PC-3 (cell line): ENCODE results near the gene TNFRSF4. TPM values are rescaled to one million over a fixed set of nuclear protein-coding genes. Genes with fewer than 3 reads are reported as not detected.

Experiments
- ATAC-seq: fragments of 200-7000 bp; cut with Tn5 transposase; 2 replicates; pipeline ENCODE4 v1.9.1; 2020; ENCODE audit warnings: mild to moderate bottlenecking, moderate library complexity
- BruUV-seq: library from RNA; stranded (reverse); fragments of 400-500 nt; replicated peaks from 2 replicates; lab custom pipeline; 2021; lab: Mats Ljungman, UMichigan
- CTCF ChIA-PET: fragments of 300-600 bp; sonication (Branson Sonifier 250); formaldehyde crosslinking; loops from one replicate; lab custom pipeline; 2022; ENCODE audit warnings: antibody characterized with exemption; lab: Charles Lee
- POLR2A ChIA-PET: fragments of 300-600 bp; sonication (Branson Sonifier 250); formaldehyde crosslinking; loops from one replicate; lab custom pipeline; 2022; ENCODE audit warnings: antibody characterized with exemption; ENCODE audit not compliant: unreplicated experiment; lab: Charles Lee
- DNase-seq: peaks from one replicate; pipeline ENCODE4 v3.0.0-alpha.2; 2015
- H2AFZ ChIP-seq: fragments of 300-600 bp; sonication (generic); 2 replicates; pipeline ENCODE4 v1.6.0; 2016; ENCODE audit warnings: antibody characterized with exemption, low read length
- H3F3A ChIP-seq: fragments of 300-600 bp; sonication (generic); one replicate; pipeline ENCODE4 v1.6.0; 2017; ENCODE audit warnings: antibody characterized with exemption, low read length, control low read depth, mild to moderate bottlenecking; ENCODE audit not compliant: unreplicated experiment
- H3K27ac ChIP-seq: fragments of 300-600 bp; sonication (generic); 2 replicates; pipeline ENCODE4 v1.5.1; 2016; ENCODE audit warnings: mild to moderate bottlenecking, low read length
- H3K27me3 ChIP-seq: fragments of 300-600 bp; sonication (generic); 2 replicates; pipeline ENCODE4 v1.6.1; 2016; ENCODE audit warnings: low read length, mixed read lengths
- H3K36me3 ChIP-seq: fragments of 300-600 bp; sonication (generic); 2 replicates; pipeline ENCODE4 v1.6.1; 2016; ENCODE audit warnings: low read depth, mixed run types, low read length, mixed read lengths
- H3K4me1 ChIP-seq: fragments of 300-600 bp; sonication (generic); 2 replicates; pipeline ENCODE4 v1.5.1; 2016; ENCODE audit warnings: low read length; ENCODE audit not compliant: insufficient read depth
- H3K4me2 ChIP-seq: fragments of 300-600 bp; sonication (generic); 2 replicates; pipeline ENCODE4 v1.6.0; 2016; ENCODE audit warnings: low read length
- H3K4me3 ChIP-seq: fragments of 300-600 bp; sonication (generic); 2 replicates; pipeline ENCODE4 v1.5.1; 2016; ENCODE audit warnings: mild to moderate bottlenecking, low read length, mixed read lengths
- H3K79me2 ChIP-seq: fragments of 300-600 bp; sonication (generic); 2 replicates; pipeline ENCODE4 v1.6.1; 2017; ENCODE audit warnings: low read length, mixed read lengths
- H3K9ac ChIP-seq: fragments of 300-600 bp; sonication (generic); 2 replicates; pipeline ENCODE4 v1.6.0; 2016; ENCODE audit warnings: mild to moderate bottlenecking, low read length
- H3K9me2 ChIP-seq: fragments of 300-600 bp; sonication (generic); replicated peaks from 2 replicates; pipeline ENCODE4 v1.6.1; 2016; ENCODE audit warnings: mixed run types, low read length, mixed read lengths
- H3K9me3 ChIP-seq: fragments of 300-600 bp; sonication (generic); 2 replicates; pipeline ENCODE4 v1.6.1; 2016; ENCODE audit warnings: low read length, mixed read lengths
- H4K20me1 ChIP-seq: fragments of 300-600 bp; sonication (generic); 2 replicates; pipeline ENCODE4 v1.6.1; 2016; ENCODE audit warnings: low read length, mixed read lengths
- EZH2 ChIP-seq: fragments of 300-600 bp; sonication (generic); IDR thresholded peaks from one replicate; pipeline ENCODE4 v1.6.1; 2017; ENCODE audit warnings: antibody characterized with exemption, mild to moderate bottlenecking, low read length; ENCODE audit not compliant: unreplicated experiment
- EZH2phosphoT487 ChIP-seq: fragments of 300-600 bp; sonication (generic); IDR thresholded peaks from 2 replicates; pipeline ENCODE4 v1.6.1; 2018; ENCODE audit warnings: mild to moderate bottlenecking, antibody characterized with exemption, low read length, borderline replicate concordance
- intact Hi-C: fragments of 100-400 bp; cut with micrococcal nuclease; formaldehyde crosslinking; loops from 2 replicates; pipeline ENCODE4 v1.9.0; 2023
- total RNA-seq: library from RNA; depleted of rRNA; stranded (reverse); fragments of >200 nt; gene quantifications from 2 replicates; pipeline ENCODE4 v1.2.3, GENCODE V29; 2014
- TF ChIP-seq, protein P1 (sequence below): fragments of 300-600 bp; sonication (generic); conservative IDR thresholded peaks from 2 replicates; pipeline ENCODE4 v1.5.1; 2017; ENCODE audit warnings: antibody characterized with exemption, low read depth, mild to moderate bottlenecking, low read length

The TNFRSF4 gene
- total RNA-seq, 1 experiment from 2014 or later = 0.11 TPM

DNA sequence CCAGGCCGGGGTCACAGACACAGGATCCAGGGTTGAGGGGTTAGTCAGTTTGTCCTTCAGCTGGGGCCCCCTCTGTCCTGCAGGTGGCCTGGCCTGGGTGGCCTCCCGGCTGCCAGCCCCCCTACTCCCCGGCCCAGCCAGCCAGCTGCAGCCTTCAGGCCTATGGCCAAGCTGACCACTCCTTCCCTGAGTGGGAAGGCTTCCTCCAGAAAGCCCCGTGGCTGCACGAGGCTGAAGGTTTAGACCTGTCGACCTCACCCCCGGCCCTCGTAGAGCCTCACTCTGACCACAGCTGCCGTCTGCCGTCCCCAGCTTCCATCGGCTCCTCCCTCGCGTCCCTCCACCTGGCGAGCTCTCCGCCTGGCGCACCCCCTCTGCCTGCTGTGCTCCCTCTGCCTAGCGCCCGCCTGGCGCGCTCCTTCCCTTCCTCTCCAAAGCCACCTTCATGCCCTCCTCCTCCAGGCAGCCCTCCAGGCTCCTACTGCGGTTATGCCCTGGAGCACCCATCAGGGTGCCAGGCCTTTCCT lies 30.7 kb downstream of the TNFRSF4 start:
- no peak for ATAC-seq
- no peak overlapping the region for H3K4me2 ChIP-seq
- intact Hi-C loops = no loop called here
- POLR2A ChIA-PET = no interaction called here
- H3K36me3 ChIP-seq = no peaks in the 10 kb centered on the region
- BruUV-seq = no TSS peak
- no peaks in the 10 kb centered on the region for H3F3A ChIP-seq
- no peak overlapping the region for H3K27ac ChIP-seq
- no peak overlapping the region for H2AFZ ChIP-seq
- no peaks in the 10 kb centered on the region for H3K79me2 ChIP-seq
- H3K9me2 ChIP-seq = no peaks in the 10 kb centered on the region
- no peak for DNase-seq
- no peak overlapping the region for H3K4me3 ChIP-seq
- CTCF ChIA-PET = no interaction called here
- H3K9me3 ChIP-seq = no peaks in the 10 kb centered on the region
- TF ChIP-seq EZH2 (no peak), EZH2phosphoT487 (no peak)
- TF ChIP-seq, protein P1, sequence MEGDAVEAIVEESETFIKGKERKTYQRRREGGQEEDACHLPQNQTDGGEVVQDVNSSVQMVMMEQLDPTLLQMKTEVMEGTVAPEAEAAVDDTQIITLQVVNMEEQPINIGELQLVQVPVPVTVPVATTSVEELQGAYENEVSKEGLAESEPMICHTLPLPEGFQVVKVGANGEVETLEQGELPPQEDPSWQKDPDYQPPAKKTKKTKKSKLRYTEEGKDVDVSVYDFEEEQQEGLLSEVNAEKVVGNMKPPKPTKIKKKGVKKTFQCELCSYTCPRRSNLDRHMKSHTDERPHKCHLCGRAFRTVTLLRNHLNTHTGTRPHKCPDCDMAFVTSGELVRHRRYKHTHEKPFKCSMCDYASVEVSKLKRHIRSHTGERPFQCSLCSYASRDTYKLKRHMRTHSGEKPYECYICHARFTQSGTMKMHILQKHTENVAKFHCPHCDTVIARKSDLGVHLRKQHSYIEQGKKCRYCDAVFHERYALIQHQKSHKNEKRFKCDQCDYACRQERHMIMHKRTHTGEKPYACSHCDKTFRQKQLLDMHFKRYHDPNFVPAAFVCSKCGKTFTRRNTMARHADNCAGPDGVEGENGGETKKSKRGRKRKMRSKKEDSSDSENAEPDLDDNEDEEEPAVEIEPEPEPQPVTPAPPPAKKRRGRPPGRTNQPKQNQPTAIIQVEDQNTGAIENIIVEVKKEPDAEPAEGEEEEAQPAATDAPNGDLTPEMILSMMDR = no peak
- no peaks in the 10 kb centered on the region for H4K20me1 ChIP-seq
- no peak overlapping the region for H3K9ac ChIP-seq
- no peaks in the 10 kb centered on the region for H3K27me3 ChIP-seq
- H3K4me1 ChIP-seq = no peaks in the 10 kb centered on the region

DNA sequence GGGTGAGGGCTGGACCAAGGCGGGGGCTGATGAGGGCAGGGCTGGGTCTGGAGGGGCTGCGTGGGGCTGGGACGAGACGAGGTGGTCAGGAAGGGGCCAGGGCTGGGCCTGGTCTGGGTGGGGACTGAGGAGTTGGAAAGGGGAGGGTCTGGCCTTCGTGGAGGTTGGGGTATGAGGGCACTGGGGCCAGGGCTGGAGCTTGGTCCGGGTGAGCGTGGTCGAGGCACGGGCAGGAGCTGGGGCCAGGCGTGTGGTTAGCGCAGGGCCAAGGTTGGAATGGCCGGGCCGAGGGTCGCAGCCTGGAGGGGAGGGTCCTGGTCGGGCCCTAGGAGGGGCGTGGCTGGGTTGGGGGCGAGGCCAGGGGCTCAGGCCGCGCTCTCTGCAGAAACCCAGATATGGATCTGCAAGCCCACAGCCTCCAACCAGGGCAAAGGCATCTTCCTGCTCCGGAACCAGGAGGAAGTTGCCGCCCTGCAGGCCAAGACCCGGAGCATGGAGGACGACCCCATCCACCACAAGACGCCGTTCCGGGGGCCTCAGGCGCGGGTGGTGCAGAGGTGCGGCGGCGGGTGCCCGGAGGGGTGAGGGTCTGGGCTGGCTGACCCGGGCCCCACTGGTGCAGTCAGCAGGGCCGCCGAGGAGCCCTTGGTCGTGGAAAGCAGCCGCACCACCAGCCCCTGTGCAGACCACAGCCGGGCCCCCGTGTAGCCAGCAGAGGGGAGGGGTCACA lies 31.3 kb downstream of the TNFRSF4 start:
- TF ChIP-seq EZH2 = no peak
- TF ChIP-seq EZH2phosphoT487 = no peak
- TF ChIP-seq, protein P1 = no peak
- Histone ChIP-seq H3K9me3 (no peaks in the 10 kb centered on the region), H3K9me2 (no peaks in the 10 kb centered on the region), H2AFZ (no peak overlapping the region), H3K27ac (no peak overlapping the region), H3K4me3 (no peak overlapping the region), H3F3A (no peaks in the 10 kb centered on the region), H4K20me1 (no peaks in the 10 kb centered on the region), H3K79me2 (no peaks in the 10 kb centered on the region), H3K4me1 (no peaks in the 10 kb centered on the region), H3K4me2 (no peak overlapping the region), H3K9ac (no peak overlapping the region), H3K36me3 (no peaks in the 10 kb centered on the region), H3K27me3 (no peaks in the 10 kb centered on the region)
- BruUV-seq = no TSS peak
- intact Hi-C loops = no loop called here
- ChIA-PET CTCF (no interaction called here), POLR2A (no interaction called here)
- no peak for DNase-seq
- ATAC-seq = no peak

DNA sequence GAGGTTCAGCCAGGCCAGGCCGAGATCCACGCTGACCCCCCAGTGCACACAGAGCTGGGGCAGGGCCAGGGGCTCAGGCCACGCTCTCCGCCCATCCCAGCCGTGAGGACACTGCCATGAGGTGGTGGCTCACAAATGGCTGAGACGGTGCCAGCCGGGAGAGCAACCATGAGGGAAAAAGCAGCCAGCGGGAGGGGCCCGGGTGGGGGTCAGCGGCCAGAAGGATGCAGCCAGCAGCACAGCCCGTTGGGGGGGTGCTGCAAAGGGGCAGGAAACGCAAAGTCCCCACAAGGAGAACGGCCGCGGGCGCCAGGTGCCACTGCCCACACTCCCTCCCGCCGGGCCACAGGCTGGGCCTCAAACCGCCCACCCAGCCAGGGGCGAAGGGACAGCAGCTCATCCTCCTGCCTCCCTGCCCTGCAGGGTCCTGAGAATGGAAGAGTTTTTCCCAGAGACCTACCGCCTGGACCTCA lies 32.0 kb downstream of the TNFRSF4 start:
- H3K27me3 ChIP-seq = no peaks in the 10 kb centered on the region
- no peaks in the 10 kb centered on the region for H3K9me2 ChIP-seq
- no peak overlapping the region for H3K4me2 ChIP-seq
- BruUV-seq = no TSS peak
- ATAC-seq (no peak), DNase-seq (no peak)
- no peak overlapping the region for H3K9ac ChIP-seq
- H2AFZ ChIP-seq = no peak overlapping the region
- intact Hi-C loops = no loop called here
- H3K27ac ChIP-seq = no peak overlapping the region
- POLR2A ChIA-PET = no interaction called here
- CTCF ChIA-PET = interaction anchor here (0.6 kb wide), 1 partner anchor 56 kb away, joined by 3 read pairs; no protein-coding TSS in a partner anchor
- no peaks in the 10 kb centered on the region for H3F3A ChIP-seq
- H4K20me1 ChIP-seq = no peaks in the 10 kb centered on the region
- H3K4me1 ChIP-seq = no peaks in the 10 kb centered on the region
- no peaks in the 10 kb centered on the region for H3K36me3 ChIP-seq
- TF ChIP-seq EZH2 = no peak
- TF ChIP-seq, protein P1 = no peak
- no peak for TF ChIP-seq EZH2phosphoT487
- no peaks in the 10 kb centered on the region for H3K9me3 ChIP-seq
- H3K4me3 ChIP-seq = no peak overlapping the region
- no peaks in the 10 kb centered on the region for H3K79me2 ChIP-seq
